Measurements from ENCODE around the gene CHD8.

- no peak for TF ChIP-seq CTCF (IDR thresholded peaks at IDR 0.05)
- TF ChIP-seq POLR2AphosphoS5 (IDR thresholded peaks at IDR 0.05): no peak
- no peak for TF ChIP-seq POLR2A (IDR thresholded peaks at IDR 0.05; ENCODE audit: low read depth)
Observed at GRCh38 chr14:21399311-21399870, 56.5 kb downstream of the CHD8 start.

Measured in esophagus muscularis mucosa (tissue), 3 donors.